GM18519 (cell line): ENCODE results near the gene PGLYRP4.
"Not testable (repeated sequence)": the region's sequence is repeated elsewhere in the genome, so short reads cannot be mapped to it uniquely, and the experiment has no call there.

Experiments
- ATAC-seq: cut with Tn5 transposase; IDR thresholded peaks from one replicate; pipeline ENCODE4 v1.9.1; 2021; ENCODE audit warnings: mild to moderate bottlenecking, moderate library complexity; ENCODE audit not compliant: unreplicated experiment, low FRiP score

Gene PGLYRP4

GRCh38 chr1:153341431-153341934, 7.2 kb downstream of the PGLYRP4 start:
- ATAC-seq: no peak

GRCh38 chr1:153340356-153340755, 8.3 kb downstream of the PGLYRP4 start:
- ATAC-seq: no peak

GRCh38 chr1:153339802-153340201, 8.8 kb downstream of the PGLYRP4 start:
- ATAC-seq: no peak

- no peak for ATAC-seq
Observed at GRCh38 chr1:153337980-153338853, 10.4 kb downstream of the PGLYRP4 start.

- ATAC-seq: no peak
Observed at GRCh38 chr1:153336650-153337049, 12.0 kb downstream of the PGLYRP4 start.

GRCh38 chr1:153333902-153334301, 14.7 kb downstream of the PGLYRP4 start:
- no peak for ATAC-seq

GRCh38 chr1:153324912-153325311, 23.7 kb downstream of the PGLYRP4 start:
- ATAC-seq: no peak

GRCh38 chr1:153322568-153322967, 26.1 kb downstream of the PGLYRP4 start:
- no peak for ATAC-seq

- ATAC-seq: not testable (repeated sequence)
Observed at GRCh38 chr1:153318145-153318544, 30.5 kb downstream of the PGLYRP4 start.

GRCh38 chr1:153316013-153316412, 32.6 kb downstream of the PGLYRP4 start:
- ATAC-seq: not testable (repeated sequence)

- not testable (repeated sequence) for ATAC-seq
Observed at GRCh38 chr1:153314388-153314787, 34.3 kb downstream of the PGLYRP4 start.

GRCh38 chr1:153313288-153313687, 35.4 kb downstream of the PGLYRP4 start:
- no peak for ATAC-seq

GRCh38 chr1:153312570-153313186, 36.0 kb downstream of the PGLYRP4 start, which contains the start of gene PGLYRP3:
PGLYRP3 (minus strand) TSS chr1:153312952; CDS start chr1:153310665, 2,287 bp downstream.
- no peak for ATAC-seq

- ATAC-seq: no peak
Observed at GRCh38 chr1:153310526-153310925, 38.1 kb downstream of the PGLYRP4 start.

GRCh38 chr1:153309441-153309840, 39.2 kb downstream of the PGLYRP4 start:
- no peak for ATAC-seq

- ATAC-seq: no peak
Observed at GRCh38 chr1:153308540-153308939, 40.1 kb downstream of the PGLYRP4 start.

- no peak for ATAC-seq
Observed at GRCh38 chr1:153307221-153307600, 41.4 kb downstream of the PGLYRP4 start.

- no peak for ATAC-seq
Observed at GRCh38 chr1:153306303-153307220, 42.1 kb downstream of the PGLYRP4 start.

GRCh38 chr1:153305682-153306081, 43.0 kb downstream of the PGLYRP4 start:
- no peak for ATAC-seq

- ATAC-seq: no peak
Observed at GRCh38 chr1:153302308-153302707, 46.3 kb downstream of the PGLYRP4 start.
